K562 (cell line): Measurements from ENCODE around the gene USP31.

ENCODE experiments used
- CTCF ChIP-seq, 3 experiments: IDR thresholded peaks in 2 of 3; conservative IDR thresholded peaks in 1 of 3; 2 replicates each; pipeline ENCODE4 v1.5.1; 2011 to 2012; ENCODE audit warnings: low read length in 3 of 3, mild to moderate bottlenecking in 3 of 3, control low read depth in 2 of 3, improper control_type of control experiment in 1 of 3, inconsistent platforms in 1 of 3, low read depth in 1 of 3, mixed read lengths in 1 of 3, moderate library complexity in 1 of 3; ENCODE audit not compliant: insufficient read depth in 2 of 3
- ETS1 ChIP-seq: conservative IDR thresholded peaks from 2 replicates; pipeline ENCODE4 v1.6.1; 2011; ENCODE audit warnings: low read depth, mild to moderate bottlenecking, low read length; ENCODE audit not compliant: control insufficient read depth
- MNT ChIP-seq, 2 experiments: fragments of 450-650 bp; conservative IDR thresholded peaks; 2 replicates each; pipeline ENCODE4 v1.6.1; 2017; ENCODE audit warnings: mild to moderate bottlenecking in 2 of 2, moderate library complexity in 2 of 2
- SIN3A ChIP-seq, 2 experiments: fragments of 150-350 bp in 1 of 2; IDR thresholded peaks; 2 replicates each; pipeline ENCODE4 v1.6.1; 2011 to 2016; ENCODE audit warnings: borderline replicate concordance in 2 of 2, low read depth in 2 of 2, low read length in 2 of 2, mild to moderate bottlenecking in 2 of 2, moderate library complexity in 2 of 2; ENCODE audit not compliant: control insufficient read depth in 1 of 2
- SNAPC5 ChIP-seq: fragments of 250-450 bp; sonication (Bioruptor Pico); IDR thresholded peaks from 2 replicates; pipeline ENCODE4 v1.8.0; 2021; ENCODE audit warnings: moderate library complexity, mild to moderate bottlenecking, inconsistent platforms
- SRF ChIP-seq, 2 experiments: fragments of 250-450, 450-650 bp in 1 of 2; sonication (Bioruptor Pico) in 1 of 2; sonication (generic) in 1 of 2; formaldehyde crosslinking; IDR thresholded peaks; 2 replicates each; pipeline versions ENCODE4 v1.5.0 to v1.5.1; 2020 to 2022; ENCODE audit warnings: mild to moderate bottlenecking in 1 of 2, missing genetic modification reagents in 1 of 2
- SRSF9 ChIP-seq: fragments of 200-400 bp; formaldehyde crosslinking; IDR thresholded peaks from 2 replicates; pipeline ENCODE4 v1.6.1; 2017; ENCODE audit warnings: low read depth, low read length, borderline replicate concordance
- TCF7L2 ChIP-seq: fragments of 150-350 bp; IDR thresholded peaks from 2 replicates; pipeline ENCODE4 v1.6.1; 2016; ENCODE audit warnings: low read depth, mild to moderate bottlenecking, low read length, moderate library complexity
- USF2 ChIP-seq: sonication (generic); formaldehyde crosslinking; IDR thresholded peaks from 2 replicates; pipeline ENCODE4 v1.5.0; 2020; ENCODE audit warnings: missing genetic modification reagents
- ZNF253 ChIP-seq: fragments of 250-450 bp; sonication (Bioruptor Pico); conservative IDR thresholded peaks from 2 replicates; pipeline ENCODE4 v1.6.1; 2021; ENCODE audit warnings: mild to moderate bottlenecking
- TF ChIP-seq, protein P1 (sequence below), 2 experiments: fragments of 450-650 bp; formaldehyde crosslinking in 1 of 2; IDR thresholded peaks; 2 replicates each; pipeline versions ENCODE4 v1.4.0 to v1.6.1; 2014 to 2020; ENCODE audit warnings: mild to moderate bottlenecking in 2 of 2, borderline replicate concordance in 1 of 2, low read depth in 1 of 2

GRCh38 chr16:23125277-23125676, 24.0 kb downstream of the USP31 start:
- no peak for TF ChIP-seq MNT (conservative IDR thresholded peaks at IDR 0.05)
- no peak for TF ChIP-seq SNAPC5 (CRISPR knock-in tag)
- TF ChIP-seq SIN3A (IDR thresholded peaks at IDR 0.05; ENCODE audit: borderline replicate concordance in 2 of 2, control insufficient read depth in 1 of 2, low read depth in 2 of 2, low read length in 2 of 2), result no peak
- no peak for TF ChIP-seq SRF (CRISPR knock-in tag; IDR thresholded peaks at IDR 0.05)
- no peak for TF ChIP-seq USF2 (CRISPR knock-in tag)
- TF ChIP-seq, protein P1, sequence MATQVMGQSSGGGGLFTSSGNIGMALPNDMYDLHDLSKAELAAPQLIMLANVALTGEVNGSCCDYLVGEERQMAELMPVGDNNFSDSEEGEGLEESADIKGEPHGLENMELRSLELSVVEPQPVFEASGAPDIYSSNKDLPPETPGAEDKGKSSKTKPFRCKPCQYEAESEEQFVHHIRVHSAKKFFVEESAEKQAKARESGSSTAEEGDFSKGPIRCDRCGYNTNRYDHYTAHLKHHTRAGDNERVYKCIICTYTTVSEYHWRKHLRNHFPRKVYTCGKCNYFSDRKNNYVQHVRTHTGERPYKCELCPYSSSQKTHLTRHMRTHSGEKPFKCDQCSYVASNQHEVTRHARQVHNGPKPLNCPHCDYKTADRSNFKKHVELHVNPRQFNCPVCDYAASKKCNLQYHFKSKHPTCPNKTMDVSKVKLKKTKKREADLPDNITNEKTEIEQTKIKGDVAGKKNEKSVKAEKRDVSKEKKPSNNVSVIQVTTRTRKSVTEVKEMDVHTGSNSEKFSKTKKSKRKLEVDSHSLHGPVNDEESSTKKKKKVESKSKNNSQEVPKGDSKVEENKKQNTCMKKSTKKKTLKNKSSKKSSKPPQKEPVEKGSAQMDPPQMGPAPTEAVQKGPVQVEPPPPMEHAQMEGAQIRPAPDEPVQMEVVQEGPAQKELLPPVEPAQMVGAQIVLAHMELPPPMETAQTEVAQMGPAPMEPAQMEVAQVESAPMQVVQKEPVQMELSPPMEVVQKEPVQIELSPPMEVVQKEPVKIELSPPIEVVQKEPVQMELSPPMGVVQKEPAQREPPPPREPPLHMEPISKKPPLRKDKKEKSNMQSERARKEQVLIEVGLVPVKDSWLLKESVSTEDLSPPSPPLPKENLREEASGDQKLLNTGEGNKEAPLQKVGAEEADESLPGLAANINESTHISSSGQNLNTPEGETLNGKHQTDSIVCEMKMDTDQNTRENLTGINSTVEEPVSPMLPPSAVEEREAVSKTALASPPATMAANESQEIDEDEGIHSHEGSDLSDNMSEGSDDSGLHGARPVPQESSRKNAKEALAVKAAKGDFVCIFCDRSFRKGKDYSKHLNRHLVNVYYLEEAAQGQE (IDR thresholded peaks at IDR 0.05; ENCODE audit: borderline replicate concordance), result no peak
- TF ChIP-seq, protein P1 (CRISPR knock-in tag; IDR thresholded peaks at IDR 0.05; ENCODE audit: low read depth), result no peak
- no peak for TF ChIP-seq ZNF253 (CRISPR knock-in tag)
- no peak for TF ChIP-seq SRSF9
- TF ChIP-seq CTCF (IDR thresholded peaks at IDR 0.05 in 2 of 3, conservative IDR thresholded peaks at IDR 0.05 in 1 of 3; ENCODE audit: insufficient read depth in 2 of 3, low read depth in 1 of 3, low read length in 3 of 3), result no peak
- no peak for TF ChIP-seq TCF7L2
- no peak for TF ChIP-seq ETS1
